IMR-90 (cell line): Measurements from ENCODE around the gene MRPL48. TPM values are rescaled to one million over a fixed set of nuclear protein-coding genes. Genes with fewer than 3 reads are reported as not detected.

Experiments
- ATAC-seq: fragments of 200-7000 bp; cut with Tn5 transposase; 2 replicates; pipeline ENCODE4 v1.9.1; 2020; ENCODE audit warnings: low read depth, mild to moderate bottlenecking, moderate library complexity
- BruUV-seq: library from RNA; stranded (reverse); fragments of 400-500 nt; replicated peaks from 2 replicates; lab custom pipeline; 2021; lab: Mats Ljungman, UMichigan
- CTCF ChIA-PET: fragments of 300-600 bp; formaldehyde crosslinking; extraction: SDS; loops from one replicate; lab custom pipeline; 2021; ENCODE audit warnings: antibody characterized with exemption; lab: Yijun Ruan, JAX
- POLR2A ChIA-PET: fragments of 300-600 bp; sonication (Branson Sonifier 250); formaldehyde crosslinking; loops from one replicate; lab custom pipeline; 2022; ENCODE audit warnings: antibody characterized with exemption; ENCODE audit not compliant: unreplicated experiment; lab: Charles Lee
- DNase-seq: peaks from one replicate; pipeline ENCODE4 v3.0.0; 2013
- H2AFZ ChIP-seq: replicated peaks from 2 replicates; pipeline ENCODE3; 2013; ENCODE audit warnings: low read length, mild to moderate bottlenecking; ENCODE audit not compliant: poor library complexity
- H2AK5ac ChIP-seq: 2 replicates; pipeline ENCODE4 v1.6.1; 2013; ENCODE audit warnings: low read depth, low read length, inconsistent platforms
- H2AK9ac ChIP-seq: replicated peaks from 2 replicates; pipeline ENCODE3; 2013; ENCODE audit warnings: mild to moderate bottlenecking, low read depth, low read length, moderate library complexity; ENCODE audit not compliant: poor library complexity
- H2BK120ac ChIP-seq: 2 replicates; pipeline ENCODE4 v1.6.1; 2013; ENCODE audit warnings: low read depth, low read length, inconsistent platforms
- H2BK15ac ChIP-seq: 3 replicates; pipeline ENCODE4 v1.6.1; 2013; ENCODE audit warnings: low read depth, low read length, inconsistent platforms
- H2BK20ac ChIP-seq: 2 replicates; pipeline ENCODE4 v1.6.1; 2013; ENCODE audit warnings: low read depth, mild to moderate bottlenecking, inconsistent platforms, low read length, moderate library complexity
- H2BK5ac ChIP-seq: 2 replicates; pipeline ENCODE4 v1.6.1; 2013; ENCODE audit warnings: mild to moderate bottlenecking, low read depth, low read length, inconsistent platforms; ENCODE audit not compliant: poor library complexity, severe bottlenecking
- H3K14ac ChIP-seq: replicated peaks from 2 replicates; pipeline ENCODE4 v1.6.1; 2013; ENCODE audit warnings: low read depth, low read length, inconsistent platforms
- H3K18ac ChIP-seq: 2 replicates; pipeline ENCODE4 v1.6.1; 2013; ENCODE audit warnings: low read depth, low read length, control low read depth
- H3K23ac ChIP-seq: 2 replicates; pipeline ENCODE4 v1.6.1; 2013; ENCODE audit warnings: low read depth, low read length, inconsistent platforms
- H3K27ac ChIP-seq: 2 replicates; pipeline ENCODE4 v1.5.1; 2013; ENCODE audit warnings: mild to moderate bottlenecking, control low read depth, low read length; ENCODE audit not compliant: insufficient read depth
- H3K27me3 ChIP-seq: 2 replicates; pipeline ENCODE4 v1.6.1; 2013; ENCODE audit warnings: low read length; ENCODE audit not compliant: control insufficient read depth, insufficient read depth
- H3K36me3 ChIP-seq: 2 replicates; pipeline ENCODE4 v1.6.1; 2013; ENCODE audit warnings: low read length, mixed read lengths; ENCODE audit not compliant: control insufficient read depth, insufficient read depth
- H3K4ac ChIP-seq: 2 replicates; pipeline ENCODE4 v1.6.1; 2013; ENCODE audit warnings: low read depth, low read length, inconsistent platforms
- H3K4me1 ChIP-seq: 2 replicates; pipeline ENCODE4 v1.6.1; 2013; ENCODE audit warnings: low read length, mixed read lengths; ENCODE audit not compliant: control insufficient read depth, insufficient read depth
- H3K4me2 ChIP-seq: 2 replicates; pipeline ENCODE4 v1.6.1; 2013; ENCODE audit warnings: low read depth, mild to moderate bottlenecking, control low read depth, low read length, moderate library complexity
- H3K4me3 ChIP-seq: 2 replicates; pipeline ENCODE4 v1.5.1; 2013; ENCODE audit warnings: low read depth, mild to moderate bottlenecking, control low read depth, low read length, moderate library complexity; ENCODE audit not compliant: insufficient read depth
- H3K56ac ChIP-seq: 2 replicates; pipeline ENCODE4 v1.6.1; 2013; ENCODE audit warnings: low read length, inconsistent platforms; ENCODE audit not compliant: insufficient read depth; ENCODE audit errors: extremely low read depth
- H3K79me1 ChIP-seq, 2 experiments: 2 replicates each; pipeline ENCODE4 v1.6.1; 2013; ENCODE audit warnings: low read length in 2 of 2, inconsistent platforms in 1 of 2, low read depth in 1 of 2
- H3K9ac ChIP-seq: 2 replicates; pipeline ENCODE4 v1.6.1; 2013; ENCODE audit warnings: low read depth, low read length, control low read depth
- H3K9me1 ChIP-seq: 2 replicates; pipeline ENCODE4 v1.6.1; 2013; ENCODE audit warnings: low read length, inconsistent platforms; ENCODE audit not compliant: insufficient read depth
- H3K9me3 ChIP-seq: 2 replicates; pipeline ENCODE4 v1.6.1; 2013; ENCODE audit warnings: low read length; ENCODE audit not compliant: control insufficient read depth, insufficient read depth
- H4K20me1 ChIP-seq: 2 replicates; pipeline ENCODE4 v1.6.1; 2013; ENCODE audit warnings: low read length, inconsistent platforms; ENCODE audit not compliant: insufficient read depth
- H4K5ac ChIP-seq: 2 replicates; pipeline ENCODE4 v1.6.1; 2013; ENCODE audit warnings: mild to moderate bottlenecking, low read depth, low read length, control low read depth
- H4K8ac ChIP-seq, 2 experiments: 2 replicates each; pipeline ENCODE4 v1.6.1; 2013; ENCODE audit warnings: low read depth in 2 of 2, low read length in 2 of 2, control low read depth in 1 of 2, inconsistent platforms in 1 of 2
- H4K91ac ChIP-seq: 2 replicates; pipeline ENCODE4 v1.6.1; 2013; ENCODE audit warnings: low read depth, low read length, inconsistent platforms; ENCODE audit not compliant: insufficient read depth
- BHLHE40 ChIP-seq: fragments of 150-350 bp; IDR thresholded peaks from 2 replicates; pipeline ENCODE4 v1.6.1; 2016; ENCODE audit warnings: mild to moderate bottlenecking, low read depth, low read length
- CTCF ChIP-seq: conservative IDR thresholded peaks from 2 replicates; pipeline ENCODE4 v1.5.1; 2012; ENCODE audit warnings: mild to moderate bottlenecking, low read depth, low read length, improper control_type of control experiment
- FOS ChIP-seq: fragments of 150-350 bp; IDR thresholded peaks from 2 replicates; pipeline ENCODE4 v1.6.1; 2016; ENCODE audit warnings: low read depth, low read length
- MAFK ChIP-seq: IDR thresholded peaks from 2 replicates; pipeline ENCODE4 v1.6.1; 2012; ENCODE audit warnings: low read depth, low read length, improper control_type of control experiment
- NFE2L2 ChIP-seq: fragments of 150-350 bp; IDR thresholded peaks from 2 replicates; pipeline ENCODE4 v1.6.1; 2016; ENCODE audit warnings: low read depth, mild to moderate bottlenecking, low read length
- RCOR1 ChIP-seq: IDR thresholded peaks from 2 replicates; pipeline ENCODE4 v1.6.1; 2012; ENCODE audit warnings: mild to moderate bottlenecking, low read length, improper control_type of control experiment; ENCODE audit not compliant: insufficient replicate concordance
- WGBS, 2 experiments: methylation state at CpG; one replicate each; pipeline versions ENCODE4 v1.1.5 to v1.1.7; 2013; ENCODE audit warnings: missing lambda C conversion rate in 2 of 2; ENCODE audit not compliant: insufficient read length in 1 of 2; ENCODE audit errors: extremely low coverage in 2 of 2; 5-methylcytosine and 5-hydroxymethylcytosine counted together
- dilution Hi-C: fragments of 300-500 bp; cut with HindIII; formaldehyde crosslinking; loops from one replicate; pipeline ENCODE4 v1.14.3; 2018; ENCODE audit warnings: low sequenced_read_pairs; ENCODE audit not compliant: unreplicated experiment
- in situ Hi-C: fragments of 300-500 bp; cut with MboI; formaldehyde crosslinking; loops from 3 replicates; pipeline ENCODE4 v1.14.3; 2019; ENCODE audit warnings: low sequenced_read_pairs, inconsistent platforms, mixed read lengths
- intact Hi-C: fragments of 100-400 bp; cut with micrococcal nuclease; formaldehyde crosslinking; loops from 2 replicates; pipeline ENCODE4 v1.10.0; 2022
- polyA plus RNA-seq, 3 experiments: library from polyadenylated mRNA; depleted of rRNA; stranded (reverse); fragments of >200 nt; gene quantifications; 2 replicates each; pipeline ENCODE4 v1.2.3, GENCODE V29; 2012; ENCODE audit warnings: low replicate concordance in 1 of 3
- total RNA-seq: library from RNA; depleted of rRNA; stranded (reverse); fragments of >200 nt; gene quantifications from 2 replicates; pipeline ENCODE4 v1.2.3, GENCODE V29; 2012
- TF ChIP-seq, protein P1 (sequence below): fragments of 150-350 bp; IDR thresholded peaks from 2 replicates; pipeline ENCODE4 v1.6.1; 2017; ENCODE audit warnings: mild to moderate bottlenecking, antibody characterized with exemption, low read length, low read depth
- TF ChIP-seq, protein P2 (sequence below): fragments of 150-350 bp; IDR thresholded peaks from 2 replicates; pipeline ENCODE4 v1.6.1; 2016; ENCODE audit warnings: low read depth, mild to moderate bottlenecking, low read length, moderate library complexity, borderline replicate concordance

The MRPL48 gene
- total and polyA plus RNA-seq, 2 of the 4 experiments (the other 2 are of a cell fraction) = 24.0 to 29.4 TPM

DNA sequence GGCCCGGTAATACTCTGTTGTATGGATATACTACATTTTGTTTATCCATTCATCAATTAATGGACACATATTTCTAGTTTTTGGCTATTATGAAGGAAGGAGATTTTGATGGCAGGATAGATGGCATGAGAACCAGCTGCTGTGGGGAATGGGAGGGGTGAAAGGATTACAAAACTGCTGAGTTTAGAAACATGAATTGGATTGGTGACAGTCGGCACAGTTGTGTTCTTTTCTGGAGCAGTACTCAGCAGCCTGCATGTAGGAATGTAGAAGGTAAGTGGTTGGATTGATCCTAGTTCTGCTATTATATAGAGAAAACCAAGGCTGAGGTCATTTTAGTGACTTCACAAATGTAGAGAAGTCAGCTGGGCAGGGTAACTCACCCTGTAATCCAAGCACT is 96.2 kb downstream of the MRPL48 start:
- intact Hi-C loops (no loop called here), dilution Hi-C loops (no loop called here), in situ Hi-C loops (no loop called here)
- Histone ChIP-seq H2BK120ac (no peak overlapping the region), H3K4me1 (peaks cover under 1% of the 10 kb centered on the region; the same call in 1 of the 2 replicates), H3K36me3 (peaks cover 4% of the 10 kb centered on the region), H2BK5ac (no peak overlapping the region), H3K79me1 (peaks cover 2 to 10% of the 10 kb centered on the region in 2 experiments; a peak in 2 of 4 replicates), H3K9me3 (no peaks in the 10 kb centered on the region), H2BK15ac (no peak overlapping the region), H4K5ac (no peak overlapping the region), H2AK5ac (no peak overlapping the region), H3K27ac (no peak overlapping the region), H3K9me1 (peaks cover 3% of the 10 kb centered on the region; the same call in 1 of the 2 replicates), H3K27me3 (no peaks in the 10 kb centered on the region), H3K4ac (no peak overlapping the region), H3K4me3 (no peak overlapping the region), H3K14ac (no peak overlapping the region), H2BK20ac (no peak overlapping the region), H3K56ac (no peak overlapping the region), H2AFZ (no peak overlapping the region), H3K4me2 (no peak overlapping the region), H4K8ac (no peak overlapping the region), H3K9ac (no peak overlapping the region), H2AK9ac (no peak overlapping the region), H4K20me1 (no peaks in the 10 kb centered on the region), H4K91ac (no peak overlapping the region), H3K23ac (no peak overlapping the region), H3K18ac (no peak overlapping the region)
- ChIA-PET POLR2A (no interaction called here), CTCF (no interaction called here)
- WGBS, 2 experiments = no CpG with 5 or more reads among the region's 2 CpGs
- no TSS peak for BruUV-seq
- ATAC-seq (no peak), DNase-seq (no peak)
- TF ChIP-seq BHLHE40 = no peak
- no peak for TF ChIP-seq FOS
- no peak for TF ChIP-seq RCOR1
- TF ChIP-seq, protein P1, sequence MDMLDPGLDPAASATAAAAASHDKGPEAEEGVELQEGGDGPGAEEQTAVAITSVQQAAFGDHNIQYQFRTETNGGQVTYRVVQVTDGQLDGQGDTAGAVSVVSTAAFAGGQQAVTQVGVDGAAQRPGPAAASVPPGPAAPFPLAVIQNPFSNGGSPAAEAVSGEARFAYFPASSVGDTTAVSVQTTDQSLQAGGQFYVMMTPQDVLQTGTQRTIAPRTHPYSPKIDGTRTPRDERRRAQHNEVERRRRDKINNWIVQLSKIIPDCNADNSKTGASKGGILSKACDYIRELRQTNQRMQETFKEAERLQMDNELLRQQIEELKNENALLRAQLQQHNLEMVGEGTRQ = no peak
- TF ChIP-seq CTCF = no peak
- TF ChIP-seq, protein P2, sequence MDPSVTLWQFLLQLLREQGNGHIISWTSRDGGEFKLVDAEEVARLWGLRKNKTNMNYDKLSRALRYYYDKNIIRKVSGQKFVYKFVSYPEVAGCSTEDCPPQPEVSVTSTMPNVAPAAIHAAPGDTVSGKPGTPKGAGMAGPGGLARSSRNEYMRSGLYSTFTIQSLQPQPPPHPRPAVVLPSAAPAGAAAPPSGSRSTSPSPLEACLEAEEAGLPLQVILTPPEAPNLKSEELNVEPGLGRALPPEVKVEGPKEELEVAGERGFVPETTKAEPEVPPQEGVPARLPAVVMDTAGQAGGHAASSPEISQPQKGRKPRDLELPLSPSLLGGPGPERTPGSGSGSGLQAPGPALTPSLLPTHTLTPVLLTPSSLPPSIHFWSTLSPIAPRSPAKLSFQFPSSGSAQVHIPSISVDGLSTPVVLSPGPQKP = no peak
- TF ChIP-seq MAFK = no peak
- TF ChIP-seq NFE2L2 = no peak
